C4-2B (cell line): ENCODE results near the gene SPACA7.

Source experiments
- H3K27ac ChIP-seq: fragments of 450-650 bp; 2 replicates; pipeline ENCODE4 v1.5.1; 2017
- ZFX ChIP-seq: fragments of 450-650 bp; IDR thresholded peaks from 2 replicates; pipeline ENCODE4 v1.6.1; 2017
- TF ChIP-seq, protein P1 (sequence below): fragments of 450-650 bp; conservative IDR thresholded peaks from 2 replicates; pipeline ENCODE4 v1.5.1; 2017; ENCODE audit warnings: mild to moderate bottlenecking

The SPACA7 gene, protein sequence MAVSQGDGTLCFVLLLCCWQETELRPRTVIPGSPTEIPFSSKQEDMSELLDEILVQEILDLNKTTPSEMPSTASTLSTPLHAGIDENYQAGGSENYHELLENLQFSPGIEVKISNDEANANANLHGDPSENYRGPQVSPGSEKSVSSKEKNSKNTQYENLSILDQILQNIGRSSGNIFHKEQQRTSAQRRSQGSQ

DNA sequence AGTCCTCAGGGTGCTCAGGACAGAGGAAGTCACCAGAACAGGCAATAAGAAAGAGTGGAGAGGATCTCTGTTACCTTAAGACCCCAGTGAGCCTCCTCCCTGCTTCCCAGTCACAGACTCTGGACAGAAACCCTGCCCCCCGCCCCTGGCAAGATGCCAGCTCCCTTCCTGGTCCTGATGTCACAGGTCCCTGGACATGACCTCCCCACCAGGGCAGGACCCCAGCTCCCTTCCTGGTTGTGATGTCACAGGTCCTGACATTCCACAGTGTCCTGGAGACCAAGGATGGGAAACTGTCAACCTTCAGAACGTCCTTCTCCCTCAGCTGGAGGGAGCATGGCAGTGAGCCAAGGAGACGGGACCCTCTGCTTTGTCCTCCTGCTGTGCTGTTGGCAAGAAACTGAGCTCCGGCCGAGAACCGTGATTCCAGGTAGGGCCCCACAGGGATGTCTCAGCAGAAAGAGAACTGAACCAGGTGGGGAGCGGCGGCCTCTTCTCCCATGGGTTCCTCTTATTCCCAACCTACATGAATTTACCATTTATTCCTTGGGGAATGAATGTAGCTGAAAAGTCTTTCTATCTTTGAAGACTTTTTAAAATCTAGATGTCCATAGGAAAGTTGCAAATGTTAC lies at the start of gene SPACA7:
SPACA7 (plus strand) TSS at position 306 of the 632 bp plus-strand sequence; CDS start at position 337, 31 bp downstream.
- TF ChIP-seq, protein P1, sequence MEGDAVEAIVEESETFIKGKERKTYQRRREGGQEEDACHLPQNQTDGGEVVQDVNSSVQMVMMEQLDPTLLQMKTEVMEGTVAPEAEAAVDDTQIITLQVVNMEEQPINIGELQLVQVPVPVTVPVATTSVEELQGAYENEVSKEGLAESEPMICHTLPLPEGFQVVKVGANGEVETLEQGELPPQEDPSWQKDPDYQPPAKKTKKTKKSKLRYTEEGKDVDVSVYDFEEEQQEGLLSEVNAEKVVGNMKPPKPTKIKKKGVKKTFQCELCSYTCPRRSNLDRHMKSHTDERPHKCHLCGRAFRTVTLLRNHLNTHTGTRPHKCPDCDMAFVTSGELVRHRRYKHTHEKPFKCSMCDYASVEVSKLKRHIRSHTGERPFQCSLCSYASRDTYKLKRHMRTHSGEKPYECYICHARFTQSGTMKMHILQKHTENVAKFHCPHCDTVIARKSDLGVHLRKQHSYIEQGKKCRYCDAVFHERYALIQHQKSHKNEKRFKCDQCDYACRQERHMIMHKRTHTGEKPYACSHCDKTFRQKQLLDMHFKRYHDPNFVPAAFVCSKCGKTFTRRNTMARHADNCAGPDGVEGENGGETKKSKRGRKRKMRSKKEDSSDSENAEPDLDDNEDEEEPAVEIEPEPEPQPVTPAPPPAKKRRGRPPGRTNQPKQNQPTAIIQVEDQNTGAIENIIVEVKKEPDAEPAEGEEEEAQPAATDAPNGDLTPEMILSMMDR: no peak
- TF ChIP-seq ZFX: no peak
- H3K27ac ChIP-seq: no peak within 1 kb of the TSS

DNA sequence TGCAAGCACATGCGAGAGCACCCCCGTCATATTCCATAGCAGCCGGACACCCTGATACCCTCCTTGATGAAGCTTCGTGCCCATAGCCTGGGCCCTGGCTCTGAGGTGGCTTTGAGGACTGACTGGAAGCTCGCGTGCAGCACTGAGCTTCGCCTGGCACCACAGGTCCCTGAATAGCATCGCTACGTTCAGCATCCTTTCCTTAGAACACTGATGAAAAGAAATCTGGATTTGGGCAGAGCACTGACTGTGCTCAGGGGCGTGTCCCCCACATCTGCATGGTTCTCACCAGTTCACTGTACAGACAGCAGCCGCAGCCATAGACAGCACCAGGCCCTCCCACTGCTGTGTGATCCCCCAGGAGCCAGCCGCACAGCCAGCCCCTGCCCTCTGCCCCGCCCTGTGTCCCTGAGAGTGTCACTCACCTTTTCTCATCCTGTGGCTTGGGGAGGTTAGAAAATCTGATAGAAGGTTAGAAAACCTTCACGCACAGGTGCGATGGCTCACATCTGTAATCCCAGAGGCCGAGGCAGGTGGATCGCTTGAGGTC lies 49.3 kb upstream of the SPACA7 start:
- no peak overlapping the region for H3K27ac ChIP-seq
- no peak for TF ChIP-seq ZFX
- TF ChIP-seq, protein P1: no peak

DNA sequence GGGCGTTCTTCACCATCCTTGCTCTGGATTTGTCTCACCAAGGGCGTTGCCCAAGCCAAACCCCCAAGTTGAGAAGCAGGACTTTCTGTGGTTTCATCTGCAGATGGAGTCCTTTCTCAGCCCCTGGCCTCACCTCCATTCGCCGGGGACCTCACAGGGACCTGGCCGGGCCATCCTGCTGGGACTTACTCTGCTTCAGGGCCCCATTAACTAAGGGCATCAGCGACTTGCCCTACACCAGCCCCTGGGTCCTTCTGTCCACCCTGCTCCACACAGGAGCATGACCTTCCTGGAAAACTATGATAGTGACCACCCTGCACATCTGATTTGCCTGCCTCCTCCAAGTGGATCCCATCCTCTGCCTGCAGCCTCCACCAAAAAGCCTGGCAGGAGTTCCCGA lies 47.2 kb upstream of the SPACA7 start:
- TF ChIP-seq, protein P1: no peak
- TF ChIP-seq ZFX: no peak
- no peak overlapping the region for H3K27ac ChIP-seq

DNA sequence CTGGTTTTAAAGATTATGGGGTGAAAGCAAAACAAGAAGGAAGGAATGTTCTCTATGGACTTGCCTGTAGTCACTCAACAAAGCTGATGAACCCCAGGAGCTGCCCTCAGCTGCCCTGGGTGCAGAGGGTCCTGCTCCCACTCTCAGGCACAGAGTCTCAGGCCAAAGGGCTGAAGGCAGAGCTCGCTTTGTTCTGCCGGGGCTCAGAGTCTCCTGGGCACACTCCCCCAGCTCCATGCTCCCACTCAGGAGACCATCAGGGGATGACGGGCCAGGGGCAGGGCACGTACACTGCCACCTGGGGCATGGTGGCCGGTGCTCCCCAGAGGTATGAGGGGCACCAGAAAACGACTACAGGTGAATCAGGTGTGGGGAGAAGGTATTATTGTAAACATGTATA lies 46.8 kb upstream of the SPACA7 start:
- no peak overlapping the region for H3K27ac ChIP-seq
- no peak for TF ChIP-seq ZFX
- TF ChIP-seq, protein P1: no peak

DNA sequence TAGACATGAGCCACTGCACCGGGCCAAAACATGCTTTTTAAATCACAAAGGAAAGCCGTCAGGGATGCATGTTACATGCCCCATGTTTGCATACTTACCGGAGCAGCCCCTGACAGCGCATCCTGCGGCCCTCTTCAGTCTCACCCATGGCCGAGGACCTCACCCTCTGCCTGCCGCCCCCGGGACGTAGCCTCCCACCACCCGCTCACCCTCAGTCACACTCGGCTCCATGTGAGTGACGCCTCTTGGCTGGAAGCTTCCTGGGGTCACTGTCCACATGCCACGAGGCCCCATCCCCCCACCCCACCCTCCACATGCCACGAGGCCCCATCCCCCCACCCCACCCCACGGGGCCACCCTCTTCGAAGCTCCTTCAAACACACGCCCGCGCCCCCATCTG lies 46.1 kb upstream of the SPACA7 start:
- TF ChIP-seq, protein P1: no peak
- H3K27ac ChIP-seq: no peak overlapping the region

DNA sequence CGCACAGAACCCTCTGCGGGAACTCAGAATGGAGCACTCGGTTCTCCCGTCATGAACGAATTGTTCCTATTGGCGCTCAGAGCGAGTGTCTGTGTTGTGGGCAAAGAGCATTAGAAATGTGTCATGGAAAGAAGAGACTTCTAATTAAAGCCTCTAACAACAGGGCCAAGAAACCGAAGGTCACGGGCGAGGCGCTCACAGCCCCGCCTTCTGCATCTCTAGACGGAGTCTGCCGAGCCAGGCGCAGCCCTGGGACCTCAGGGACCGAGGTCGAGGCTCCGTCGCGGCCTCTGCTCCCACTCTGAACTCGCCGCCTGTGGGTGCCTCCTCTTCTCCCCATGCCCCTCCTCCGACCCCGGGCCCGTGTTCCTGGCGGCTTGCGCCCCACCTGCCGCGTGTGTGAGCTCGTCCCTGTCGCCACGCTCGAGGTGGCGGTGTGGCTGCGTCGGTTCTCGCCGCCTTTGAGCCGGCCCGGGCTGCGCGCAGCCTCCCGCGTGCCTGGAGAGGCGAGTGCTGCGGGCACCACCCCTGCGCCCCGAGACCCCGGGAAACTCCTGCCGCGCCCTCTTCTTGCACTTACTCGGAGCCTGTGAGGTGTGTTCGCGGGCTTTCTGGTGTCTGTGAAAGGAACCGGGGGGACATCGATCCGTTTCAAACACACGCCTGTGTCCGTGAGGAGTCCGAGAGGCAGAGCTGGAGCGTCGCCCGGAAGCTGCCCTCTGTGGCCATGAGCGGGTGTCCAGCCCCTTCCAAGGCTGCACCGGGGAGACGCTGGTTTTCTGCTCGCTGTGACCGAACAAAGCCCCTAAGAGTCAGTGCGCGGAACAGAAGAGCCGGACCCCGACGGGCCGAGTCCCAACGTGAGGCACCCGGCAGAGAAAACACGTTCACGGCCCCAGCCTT lies 45.4 kb upstream of the SPACA7 start:
- no peak for TF ChIP-seq ZFX
- TF ChIP-seq, protein P1: no peak
- H3K27ac ChIP-seq: no peak overlapping the region

DNA sequence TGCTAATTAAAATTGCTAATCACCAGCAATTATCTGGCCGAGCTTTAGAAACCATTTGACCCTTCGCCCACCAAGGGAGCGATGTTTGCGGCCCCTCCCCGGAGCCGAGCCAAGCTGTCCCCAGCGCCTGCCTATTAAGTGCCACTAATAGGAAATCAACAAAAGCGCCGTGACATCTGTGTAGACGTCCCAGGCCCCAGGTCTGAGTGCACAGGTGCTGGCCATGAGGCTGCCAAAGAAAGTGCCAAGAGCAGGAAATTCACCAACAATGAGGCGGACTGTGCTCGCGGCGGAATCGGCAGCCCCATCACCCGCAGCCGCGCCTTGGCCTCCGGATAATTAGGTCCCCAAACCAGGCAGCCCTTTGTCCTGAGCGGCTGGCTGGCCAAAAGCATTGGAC lies 44.5 kb upstream of the SPACA7 start:
- TF ChIP-seq, protein P1: no peak
- TF ChIP-seq ZFX: no peak
- no peak overlapping the region for H3K27ac ChIP-seq
